Loucy (cell line): Measurements from ENCODE around the gene SMCO2.

Experiments used
- CTCF ChIP-seq: fragments of 200-600 bp; sonication (generic); conservative IDR thresholded peaks from 2 replicates; pipeline ENCODE4 v1.5.1; 2014; ENCODE audit warnings: mild to moderate bottlenecking, antibody characterized with exemption, low read length
- EZH2phosphoT487 ChIP-seq: fragments of 200-600 bp; IDR thresholded peaks from 2 replicates; pipeline ENCODE4 v1.6.1; 2018; ENCODE audit warnings: antibody characterized with exemption, mild to moderate bottlenecking, moderate library complexity, borderline replicate concordance

DNA sequence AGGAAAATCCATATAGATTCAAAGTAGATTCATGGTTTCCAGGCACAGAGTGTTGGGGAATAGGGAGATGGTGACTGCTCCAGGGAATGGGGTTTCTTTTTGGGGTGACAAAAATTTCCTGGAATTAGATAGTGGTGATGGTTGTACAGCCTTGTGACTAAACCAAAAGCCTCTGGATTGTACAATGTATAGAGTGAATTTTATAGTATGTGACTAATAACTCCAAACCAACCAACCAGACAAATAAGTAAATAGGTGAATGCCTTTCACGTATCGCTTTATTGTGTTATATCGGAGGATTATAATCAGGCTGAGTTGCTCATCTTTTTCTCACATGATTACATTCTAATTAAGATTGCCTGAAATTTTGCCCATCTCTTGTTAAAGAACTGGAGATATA lies 52.8 kb downstream of the SMCO2 start:
- TF ChIP-seq CTCF (no peak), EZH2phosphoT487 (no peak)
